K562 (cell line): ENCODE measurements around the gene MFSD12. TPM values are rescaled to one million over a fixed set of nuclear protein-coding genes. Genes with fewer than 3 reads are reported as not detected.

Experiments used
- CXXC5 ChIP-seq: fragments of 250-450 bp; sonication (Bioruptor Pico); IDR thresholded peaks from 2 replicates; pipeline ENCODE4 v1.8.0; 2022; ENCODE audit warnings: inconsistent platforms, mild to moderate bottlenecking, moderate library complexity
- DLX4 ChIP-seq: fragments of 250-450 bp; sonication (Bioruptor Pico); IDR thresholded peaks from 2 replicates; pipeline ENCODE4 v1.6.1; 2021; ENCODE audit warnings: mild to moderate bottlenecking
- E2F8 ChIP-seq: fragments of 450-650 bp; IDR thresholded peaks from 2 replicates; pipeline ENCODE4 v1.7.1; 2018; ENCODE audit warnings: mild to moderate bottlenecking, low read depth; ENCODE audit not compliant: partially characterized antibody
- ETS2 ChIP-seq: IDR thresholded peaks from 2 replicates; pipeline ENCODE4 v1.6.1; 2016; ENCODE audit warnings: borderline replicate concordance, missing genetic modification characterization, mild to moderate bottlenecking, moderate library complexity, missing compliant biosample characterization; ENCODE audit not compliant: poor library complexity, severe bottlenecking
- EWSR1 ChIP-seq: fragments of 450-650 bp; IDR thresholded peaks from 2 replicates; pipeline ENCODE4 v1.6.1; 2018; ENCODE audit warnings: borderline replicate concordance, mild to moderate bottlenecking, low read depth, moderate library complexity; ENCODE audit not compliant: partially characterized antibody
- FOSL1 ChIP-seq: fragments of 200-800 bp; sonication (Bioruptor generic); conservative IDR thresholded peaks from 2 replicates; pipeline ENCODE4 v1.6.1; 2016; ENCODE audit warnings: missing genetic modification characterization, missing compliant biosample characterization
- IFI16 ChIP-seq: fragments of 250-450 bp; sonication (Bioruptor Pico); IDR thresholded peaks from 2 replicates; pipeline ENCODE4 v2.1.2; 2022; ENCODE audit warnings: mild to moderate bottlenecking, inconsistent platforms
- KAT7 ChIP-seq: sonication (generic); formaldehyde crosslinking; IDR thresholded peaks from 2 replicates; pipeline ENCODE4 v1.8.0; 2022; ENCODE audit warnings: missing genetic modification reagents, mild to moderate bottlenecking, borderline replicate concordance
- KAT8 ChIP-seq: fragments of 450-650 bp; IDR thresholded peaks from 2 replicates; pipeline ENCODE4 v1.6.1; 2016; ENCODE audit warnings: low read depth, mild to moderate bottlenecking
- MCM2 ChIP-seq: fragments of 450-650 bp; IDR thresholded peaks from 2 replicates; pipeline ENCODE4 v1.6.1; 2017; ENCODE audit warnings: low read depth, mild to moderate bottlenecking
- NONO ChIP-seq, 2 experiments: fragments of 200-400 bp in 1 of 2; fragments of 450-650 bp in 1 of 2; formaldehyde crosslinking in 1 of 2; IDR thresholded peaks; 2 replicates each; pipeline ENCODE4 v1.6.1; 2017; ENCODE audit warnings: low read depth in 2 of 2, mild to moderate bottlenecking in 2 of 2, moderate library complexity in 2 of 2, low read length in 1 of 2
- PRMT5 ChIP-seq: sonication (generic); formaldehyde crosslinking; IDR thresholded peaks from 2 replicates; pipeline ENCODE4 v1.5.0; 2020; ENCODE audit warnings: missing genetic modification reagents
- RCOR1 ChIP-seq, 2 experiments: IDR thresholded peaks; 2 replicates each; pipeline ENCODE4 v1.6.1; 2012; ENCODE audit warnings: low read depth in 2 of 2, low read length in 2 of 2, borderline replicate concordance in 1 of 2, improper control_type of control experiment in 1 of 2
- SLC30A9 ChIP-seq: fragments of 250-450 bp; sonication (Bioruptor Pico); IDR thresholded peaks from 2 replicates; pipeline ENCODE4 v1.8.0; 2022; ENCODE audit warnings: mild to moderate bottlenecking, moderate library complexity
- SREBF2 ChIP-seq: sonication (generic); formaldehyde crosslinking; IDR thresholded peaks from 2 replicates; pipeline ENCODE4 v1.4.0; 2020; ENCODE audit warnings: mild to moderate bottlenecking, missing genetic modification reagents
- STAT5A ChIP-seq: IDR thresholded peaks from 2 replicates; pipeline ENCODE4 v1.6.1; 2012; ENCODE audit warnings: low read length, inconsistent platforms, borderline replicate concordance
- SUPT5H ChIP-seq: fragments of 450-650 bp; IDR thresholded peaks from 2 replicates; pipeline ENCODE4 v1.6.1; 2016
- TCF7L2 ChIP-seq: fragments of 150-350 bp; IDR thresholded peaks from 2 replicates; pipeline ENCODE4 v1.6.1; 2016; ENCODE audit warnings: low read depth, mild to moderate bottlenecking, low read length, moderate library complexity
- TRIM28 ChIP-seq: fragments of 450-650 bp; IDR thresholded peaks from 2 replicates; pipeline ENCODE4 v1.6.1; 2017
- ZNF316 ChIP-seq: fragments of 450-650 bp; IDR thresholded peaks from 2 replicates; pipeline ENCODE4 v1.6.1; 2016
- ZNF324 ChIP-seq: fragments of 250-450 bp; sonication (Bioruptor Pico); IDR thresholded peaks from 2 replicates; pipeline ENCODE4 v1.4.0; 2020; ENCODE audit warnings: mild to moderate bottlenecking
- ZNF57 ChIP-seq: fragments of 450-650 bp; formaldehyde crosslinking; IDR thresholded peaks from 2 replicates; pipeline ENCODE4 v1.4.0; 2020; ENCODE audit warnings: mild to moderate bottlenecking, moderate library complexity
- ZNF592 ChIP-seq: fragments of 450-650 bp; IDR thresholded peaks from 2 replicates; pipeline ENCODE4 v1.6.1; 2017; ENCODE audit warnings: antibody characterized with exemption, mild to moderate bottlenecking
- polyA plus RNA-seq, 8 experiments: library from polyadenylated mRNA; depleted of rRNA in 4 of 8; stranded (reverse) in 5 of 8; unstranded in 3 of 8; fragments of >200 nt; fragmentation: Nextera tagmentation in 2 of 8; fragmentation: Illumina TruSeq in 1 of 8; extraction: Ambion mirVana in 2 of 8; extraction: Trizol in 1 of 8; gene quantifications; 2 replicates each; pipeline versions ENCODE4 v1.2.1 to v1.2.3, GENCODE V29; 2011 to 2014; ENCODE audit warnings: inconsistent platforms in 1 of 8, missing spikeins in 1 of 8
- total RNA-seq, 7 experiments: library from RNA; depleted of rRNA in 6 of 7; stranded (reverse); fragments of >200 nt in 6 of 7; fragmentation: Illumina TruSeq in 2 of 7; extraction: Trizol in 2 of 7; gene quantifications; 2 replicates each; pipeline versions ENCODE4 v1.2.1 to v1.2.3, GENCODE V29; 2011 to 2021; ENCODE audit warnings: low replicate concordance in 1 of 7

The MFSD12 gene
- total and polyA plus RNA-seq, 9 of the 15 experiments (the other 6 are each of a cell fraction or from before 2014, with no cell fraction given) = 0.69 to 112 (median 31.8) TPM

- TF ChIP-seq SUPT5H (no peak), SLC30A9 (CRISPR knock-in tag) (no peak), ZNF57 (CRISPR knock-in tag) (no peak), RCOR1 (IDR thresholded peaks at IDR 0.05; ENCODE audit: borderline replicate concordance in 1 of 2, low read depth in 2 of 2, low read length in 2 of 2) (peak; percentile 19 to 63; a peak in 2 of 4 replicates), IFI16 (CRISPR knock-in tag) (no peak), E2F8 (no peak), SREBF2 (CRISPR knock-in tag) (no peak), KAT7 (CRISPR knock-in tag) (no peak), EWSR1 (no peak), ZNF592 (no peak), KAT8 (no peak), TCF7L2 (no peak), NONO (IDR thresholded peaks at IDR 0.05; ENCODE audit: low read depth in 2 of 2, low read length in 1 of 2) (no peak), ETS2 (tag) (no peak), STAT5A (no peak), ZNF316 (peak; percentile 73), FOSL1 (tag) (no peak), ZNF324 (CRISPR knock-in tag) (no peak), DLX4 (CRISPR knock-in tag) (no peak), CXXC5 (CRISPR knock-in tag) (no peak), MCM2 (no peak), TRIM28 (no peak), PRMT5 (CRISPR knock-in tag) (no peak)
These were observed 54.3 kb downstream of the MFSD12 start (continued) for GRCh38 chr19:3503036-3503572.
